GM10266 (cell line): Measurements from ENCODE around the gene HEBP2.
"Not testable (repeated sequence)": the region's sequence is repeated elsewhere in the genome, so short reads cannot be mapped to it uniquely, and the experiment has no call there.

ENCODE experiments used
- DNase-seq: peaks from one replicate; pipeline ENCODE4 v3.0.0; 2012; ENCODE audit errors: extremely low spot score
- TF ChIP-seq, protein P1 (sequence below): IDR thresholded peaks from 2 replicates; pipeline ENCODE4 v1.5.1; 2012; ENCODE audit warnings: mild to moderate bottlenecking, low read depth; ENCODE audit not compliant: control insufficient read depth, insufficient read depth; ENCODE audit errors: missing control alignments

HEBP2 gene

DNA sequence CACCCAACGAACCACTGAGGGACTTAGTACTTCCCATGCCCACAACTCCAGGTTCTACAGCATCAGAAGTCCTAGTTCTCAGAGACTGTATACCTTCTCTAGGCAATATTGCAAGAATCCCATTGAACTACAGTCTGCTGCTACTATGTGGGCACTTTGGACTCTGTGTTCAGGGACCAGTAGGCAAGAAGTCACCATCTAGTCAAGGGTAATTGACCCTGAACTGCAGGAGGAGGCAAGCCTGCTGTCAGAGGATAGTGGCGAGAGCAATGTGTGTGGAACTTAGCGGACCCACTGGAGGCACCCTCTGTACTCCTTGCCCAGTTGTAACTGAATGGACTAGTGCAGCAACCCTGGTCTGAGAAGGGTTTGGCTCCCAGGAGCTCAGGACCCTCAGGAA, 15.7 kb downstream of the HEBP2 start:
- DNase-seq = no peak
- TF ChIP-seq, protein P1, sequence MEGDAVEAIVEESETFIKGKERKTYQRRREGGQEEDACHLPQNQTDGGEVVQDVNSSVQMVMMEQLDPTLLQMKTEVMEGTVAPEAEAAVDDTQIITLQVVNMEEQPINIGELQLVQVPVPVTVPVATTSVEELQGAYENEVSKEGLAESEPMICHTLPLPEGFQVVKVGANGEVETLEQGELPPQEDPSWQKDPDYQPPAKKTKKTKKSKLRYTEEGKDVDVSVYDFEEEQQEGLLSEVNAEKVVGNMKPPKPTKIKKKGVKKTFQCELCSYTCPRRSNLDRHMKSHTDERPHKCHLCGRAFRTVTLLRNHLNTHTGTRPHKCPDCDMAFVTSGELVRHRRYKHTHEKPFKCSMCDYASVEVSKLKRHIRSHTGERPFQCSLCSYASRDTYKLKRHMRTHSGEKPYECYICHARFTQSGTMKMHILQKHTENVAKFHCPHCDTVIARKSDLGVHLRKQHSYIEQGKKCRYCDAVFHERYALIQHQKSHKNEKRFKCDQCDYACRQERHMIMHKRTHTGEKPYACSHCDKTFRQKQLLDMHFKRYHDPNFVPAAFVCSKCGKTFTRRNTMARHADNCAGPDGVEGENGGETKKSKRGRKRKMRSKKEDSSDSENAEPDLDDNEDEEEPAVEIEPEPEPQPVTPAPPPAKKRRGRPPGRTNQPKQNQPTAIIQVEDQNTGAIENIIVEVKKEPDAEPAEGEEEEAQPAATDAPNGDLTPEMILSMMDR = no peak

DNA sequence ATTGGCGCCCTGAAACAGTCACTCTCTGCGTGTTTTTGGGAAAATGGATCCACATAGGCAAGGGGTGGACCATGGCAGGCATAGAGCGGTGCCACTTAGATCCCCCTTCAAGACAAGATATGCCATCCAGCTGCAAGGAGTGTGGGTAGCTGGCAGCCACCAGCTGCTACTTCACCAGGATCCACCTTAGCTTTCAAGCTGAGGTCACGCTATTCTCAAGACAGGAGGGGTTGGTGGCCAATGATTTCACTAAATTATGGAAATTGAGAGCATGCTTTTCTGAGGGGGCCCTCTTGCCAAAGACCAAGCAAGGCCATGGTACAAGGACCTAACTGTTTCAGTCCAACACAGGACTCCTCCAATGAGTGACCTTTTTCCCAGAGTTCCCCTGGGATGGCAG, 16.3 kb downstream of the HEBP2 start:
- DNase-seq = no peak
- TF ChIP-seq, protein P1 = no peak

DNA sequence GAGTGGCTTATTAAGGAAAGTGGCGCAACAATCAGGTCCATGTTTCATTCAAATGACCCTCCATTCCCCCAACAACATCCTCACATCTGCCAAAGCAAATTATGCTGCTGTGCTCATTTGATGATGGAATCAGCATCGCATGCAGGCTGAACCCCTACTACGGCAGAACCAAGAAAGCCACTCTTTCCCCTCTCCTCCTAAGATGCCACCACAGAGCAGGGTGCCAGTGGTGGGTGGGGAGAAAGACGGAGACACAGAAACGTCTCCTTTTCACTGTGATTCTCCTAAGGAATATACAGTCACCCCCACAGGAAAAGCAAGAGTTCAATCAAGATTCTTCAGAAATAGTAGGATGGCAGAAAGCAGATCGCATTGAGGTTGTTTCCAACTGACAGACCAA, 17.1 kb downstream of the HEBP2 start:
- TF ChIP-seq, protein P1 = no peak
- no peak for DNase-seq

DNA sequence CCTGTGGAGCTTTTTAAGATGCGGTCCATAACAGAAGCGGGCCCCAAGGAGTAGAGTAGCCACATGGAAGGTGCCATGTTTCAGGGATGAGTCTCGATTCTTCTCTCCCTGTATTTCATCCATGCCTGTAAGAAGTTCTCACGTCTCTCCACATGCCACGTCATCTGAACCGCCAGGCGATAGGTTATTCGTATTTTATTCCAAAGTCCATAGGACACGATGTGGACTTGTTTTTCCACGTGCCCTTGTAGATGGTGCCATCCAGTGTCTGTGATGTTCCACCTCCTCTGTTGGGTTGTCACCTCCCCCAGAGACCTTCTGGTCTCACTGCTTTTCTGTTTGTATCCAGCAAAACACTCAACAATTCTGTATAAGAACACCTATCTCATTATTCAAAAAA, 17.6 kb downstream of the HEBP2 start:
- TF ChIP-seq, protein P1 = no peak
- DNase-seq = no peak

DNA sequence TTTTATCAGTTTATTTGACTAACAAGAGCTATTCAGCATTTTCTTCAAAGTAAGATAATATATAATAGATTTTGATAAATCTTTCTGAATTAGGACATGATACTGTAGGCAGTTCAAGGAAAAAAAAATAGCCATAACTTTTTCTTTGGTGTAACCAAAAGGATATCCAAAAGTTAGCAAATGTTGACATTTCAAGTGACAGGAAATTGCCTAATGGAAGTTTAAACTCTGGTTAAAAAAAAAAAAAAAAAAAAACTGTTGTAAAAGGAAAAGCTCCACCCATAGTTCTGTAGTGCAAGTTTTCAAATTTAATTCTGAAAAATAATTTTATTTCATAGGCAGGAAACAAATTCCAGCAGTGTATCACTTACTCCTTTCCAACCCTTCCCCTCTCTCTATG, 18.8 kb downstream of the HEBP2 start:
- TF ChIP-seq, protein P1 = no peak
- DNase-seq = no peak

DNA sequence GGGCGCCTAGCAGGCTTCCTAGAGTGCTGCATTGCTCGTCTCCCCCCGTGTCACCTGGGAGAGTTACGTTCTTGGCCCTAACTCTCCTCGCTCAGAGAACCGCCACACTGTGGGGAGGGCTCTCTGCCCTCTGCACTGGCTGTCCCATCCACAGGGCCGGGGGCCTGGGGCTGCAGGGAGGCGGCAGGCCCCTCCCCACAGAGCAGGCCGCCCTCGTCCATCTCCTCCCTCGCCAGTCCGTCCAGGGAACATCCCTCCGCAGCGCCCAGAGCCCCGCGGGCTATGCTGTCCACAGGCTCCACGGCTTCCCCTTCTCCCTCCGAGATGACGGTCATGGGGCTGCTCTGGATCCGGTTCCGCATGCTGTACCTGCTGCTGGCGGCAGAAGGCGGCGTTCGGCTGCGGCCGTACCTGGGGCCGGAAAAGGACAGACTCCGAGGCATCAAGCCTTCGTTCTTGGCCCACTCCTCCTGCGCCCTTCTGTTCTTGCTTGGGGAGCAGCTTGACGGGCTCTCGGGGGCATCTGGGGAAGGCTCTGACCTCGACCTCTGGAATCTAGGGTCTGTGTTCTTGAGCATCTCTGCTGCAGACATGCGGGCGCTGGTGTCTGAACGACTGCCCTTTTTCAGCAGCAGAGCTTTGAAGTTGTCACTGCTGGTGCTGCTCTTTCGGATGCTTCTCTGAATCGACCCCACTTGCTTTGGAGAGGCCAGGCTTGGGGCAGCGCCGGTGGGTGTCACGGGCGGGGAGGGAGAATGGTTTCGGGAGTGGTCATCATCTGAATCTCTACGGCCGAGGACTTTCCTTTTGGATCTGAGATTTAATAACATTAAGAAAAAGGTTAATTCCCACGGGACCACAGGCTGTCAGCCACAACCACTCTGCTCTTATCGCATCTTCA, 20.2 kb downstream of the HEBP2 start:
- TF ChIP-seq, protein P1 = no peak
- DNase-seq = no peak

DNA sequence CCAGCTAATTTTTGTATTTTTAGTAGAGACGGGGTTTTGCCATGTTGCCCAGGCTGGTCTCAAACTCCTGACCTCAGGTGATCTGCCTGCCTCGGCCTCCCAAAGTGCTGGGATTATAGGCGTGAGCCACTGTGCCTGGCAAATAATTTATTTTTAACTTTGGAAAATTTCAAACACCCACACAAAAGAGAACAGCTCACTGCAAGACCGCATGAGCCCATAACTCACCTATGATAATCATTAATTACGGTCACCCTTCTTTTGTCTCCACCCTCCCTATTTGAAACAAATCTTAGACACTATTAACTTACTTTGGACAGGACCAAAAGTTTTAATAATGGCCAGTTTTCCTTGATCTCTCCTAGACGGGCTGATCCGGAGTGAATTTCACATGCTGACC, 21.2 kb downstream of the HEBP2 start:
- not testable (repeated sequence) for DNase-seq
